Activated CD8-positive, alpha-beta memory T cell treated with anti-CD3 and anti-CD28 coated beads, Interleukin-2, amount 50 U/mL, for 24 hours (primary cell): ENCODE data around the gene HIVEP1.

Experiments used
- DNase-seq: peaks from one replicate; pipeline ENCODE4 v3.0.0-alpha.2; 2020; ENCODE audit errors: extremely low read depth

The HIVEP1 gene

GRCh38 chr6:12017876-12018401 is 5.8 kb downstream of the HIVEP1 start:
- no peak for DNase-seq

GRCh38 chr6:12020187-12020791 is 8.2 kb downstream of the HIVEP1 start:
- DNase-seq: no peak

- DNase-seq: no peak
Observed at GRCh38 chr6:12022481-12022880, 10.4 kb downstream of the HIVEP1 start.

GRCh38 chr6:12022953-12023388 is 10.9 kb downstream of the HIVEP1 start:
- no peak for DNase-seq

- DNase-seq: no peak
Observed at GRCh38 chr6:12024216-12024615, 12.1 kb downstream of the HIVEP1 start.

GRCh38 chr6:12024699-12025434 is 12.8 kb downstream of the HIVEP1 start:
- DNase-seq: no peak

- no peak for DNase-seq
Observed at GRCh38 chr6:12026120-12026519, 14.0 kb downstream of the HIVEP1 start.

- no peak for DNase-seq
Observed at GRCh38 chr6:12026833-12027232, 14.7 kb downstream of the HIVEP1 start.

- DNase-seq: no peak
Observed at GRCh38 chr6:12028213-12028612, 16.1 kb downstream of the HIVEP1 start.

GRCh38 chr6:12029979-12030737 is 18.0 kb downstream of the HIVEP1 start:
- DNase-seq: no peak

GRCh38 chr6:12030993-12031550 is 19.0 kb downstream of the HIVEP1 start:
- DNase-seq: no peak

- no peak for DNase-seq
Observed at GRCh38 chr6:12032783-12033573, 20.9 kb downstream of the HIVEP1 start.

- no peak for DNase-seq
Observed at GRCh38 chr6:12033770-12034169, 21.7 kb downstream of the HIVEP1 start.

GRCh38 chr6:12034349-12034748 is 22.2 kb downstream of the HIVEP1 start:
- DNase-seq: no peak

- DNase-seq: no peak
Observed at GRCh38 chr6:12034837-12035236, 22.7 kb downstream of the HIVEP1 start.

- no peak for DNase-seq
Observed at GRCh38 chr6:12036766-12037165, 24.7 kb downstream of the HIVEP1 start.

- DNase-seq: no peak
Observed at GRCh38 chr6:12037798-12038197, 25.7 kb downstream of the HIVEP1 start.

GRCh38 chr6:12039540-12040459 is 27.7 kb downstream of the HIVEP1 start:
- no peak for DNase-seq

GRCh38 chr6:12047304-12047703 is 35.2 kb downstream of the HIVEP1 start:
- DNase-seq: no peak

GRCh38 chr6:12047792-12048432 is 35.8 kb downstream of the HIVEP1 start:
- DNase-seq: no peak
